HL-60 (cell line): ENCODE results near the gene LDB3.

ENCODE experiments used
- DNase-seq, 2 experiments: peaks; one replicate each; pipeline ENCODE4 v3.0.0-alpha.2; 2010 to 2020; ENCODE audit warnings: low read depth in 1 of 2, low spot score in 1 of 2
- H3K27ac ChIP-seq: fragments of 250-450 bp; sonication (Bioruptor Pico); replicated peaks from 2 replicates; pipeline ENCODE4 v1.5.1; 2020; ENCODE audit warnings: mild to moderate bottlenecking, moderate library complexity
- H3K27me3 ChIP-seq: fragments of 250-450 bp; sonication (Bioruptor Pico); 2 replicates; pipeline ENCODE4 v1.5.1; 2021; ENCODE audit warnings: mild to moderate bottlenecking, moderate library complexity; ENCODE audit not compliant: insufficient read depth, poor library complexity, severe bottlenecking
- H3K4me3 ChIP-seq: replicated peaks from 2 replicates; pipeline ENCODE4 v1.5.1; 2011; ENCODE audit warnings: mild to moderate bottlenecking, control low read depth, low read length; ENCODE audit not compliant: insufficient read depth
- GABPA ChIP-seq: IDR thresholded peaks from 2 replicates; pipeline ENCODE4 v1.6.1; 2012; ENCODE audit warnings: low read depth
- POLR2AphosphoS5 ChIP-seq: IDR thresholded peaks from 2 replicates; pipeline ENCODE4 v1.6.1; 2012; ENCODE audit warnings: low read depth
- SPI1 ChIP-seq: IDR thresholded peaks from 2 replicates; pipeline ENCODE4 v1.6.1; 2012; ENCODE audit warnings: low read depth, mild to moderate bottlenecking, borderline replicate concordance
- TF ChIP-seq, protein P1 (sequence below): IDR thresholded peaks from 2 replicates; pipeline ENCODE4 v1.6.1; 2012; ENCODE audit warnings: low read depth; ENCODE audit not compliant: insufficient replicate concordance
- TF ChIP-seq, protein P2 (sequence below): IDR thresholded peaks from one replicate; pipeline ENCODE4 v1.5.1; 2011; ENCODE audit warnings: low read length, control low read depth, inconsistent platforms; ENCODE audit not compliant: insufficient read depth

LDB3 gene

GRCh38 chr10:86685416-86685815 is 17.1 kb downstream of the LDB3 start:
- TF ChIP-seq SPI1 (no peak), POLR2AphosphoS5 (no peak), GABPA (no peak)
- TF ChIP-seq, protein P1, sequence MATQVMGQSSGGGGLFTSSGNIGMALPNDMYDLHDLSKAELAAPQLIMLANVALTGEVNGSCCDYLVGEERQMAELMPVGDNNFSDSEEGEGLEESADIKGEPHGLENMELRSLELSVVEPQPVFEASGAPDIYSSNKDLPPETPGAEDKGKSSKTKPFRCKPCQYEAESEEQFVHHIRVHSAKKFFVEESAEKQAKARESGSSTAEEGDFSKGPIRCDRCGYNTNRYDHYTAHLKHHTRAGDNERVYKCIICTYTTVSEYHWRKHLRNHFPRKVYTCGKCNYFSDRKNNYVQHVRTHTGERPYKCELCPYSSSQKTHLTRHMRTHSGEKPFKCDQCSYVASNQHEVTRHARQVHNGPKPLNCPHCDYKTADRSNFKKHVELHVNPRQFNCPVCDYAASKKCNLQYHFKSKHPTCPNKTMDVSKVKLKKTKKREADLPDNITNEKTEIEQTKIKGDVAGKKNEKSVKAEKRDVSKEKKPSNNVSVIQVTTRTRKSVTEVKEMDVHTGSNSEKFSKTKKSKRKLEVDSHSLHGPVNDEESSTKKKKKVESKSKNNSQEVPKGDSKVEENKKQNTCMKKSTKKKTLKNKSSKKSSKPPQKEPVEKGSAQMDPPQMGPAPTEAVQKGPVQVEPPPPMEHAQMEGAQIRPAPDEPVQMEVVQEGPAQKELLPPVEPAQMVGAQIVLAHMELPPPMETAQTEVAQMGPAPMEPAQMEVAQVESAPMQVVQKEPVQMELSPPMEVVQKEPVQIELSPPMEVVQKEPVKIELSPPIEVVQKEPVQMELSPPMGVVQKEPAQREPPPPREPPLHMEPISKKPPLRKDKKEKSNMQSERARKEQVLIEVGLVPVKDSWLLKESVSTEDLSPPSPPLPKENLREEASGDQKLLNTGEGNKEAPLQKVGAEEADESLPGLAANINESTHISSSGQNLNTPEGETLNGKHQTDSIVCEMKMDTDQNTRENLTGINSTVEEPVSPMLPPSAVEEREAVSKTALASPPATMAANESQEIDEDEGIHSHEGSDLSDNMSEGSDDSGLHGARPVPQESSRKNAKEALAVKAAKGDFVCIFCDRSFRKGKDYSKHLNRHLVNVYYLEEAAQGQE = no peak
- TF ChIP-seq, protein P2, sequence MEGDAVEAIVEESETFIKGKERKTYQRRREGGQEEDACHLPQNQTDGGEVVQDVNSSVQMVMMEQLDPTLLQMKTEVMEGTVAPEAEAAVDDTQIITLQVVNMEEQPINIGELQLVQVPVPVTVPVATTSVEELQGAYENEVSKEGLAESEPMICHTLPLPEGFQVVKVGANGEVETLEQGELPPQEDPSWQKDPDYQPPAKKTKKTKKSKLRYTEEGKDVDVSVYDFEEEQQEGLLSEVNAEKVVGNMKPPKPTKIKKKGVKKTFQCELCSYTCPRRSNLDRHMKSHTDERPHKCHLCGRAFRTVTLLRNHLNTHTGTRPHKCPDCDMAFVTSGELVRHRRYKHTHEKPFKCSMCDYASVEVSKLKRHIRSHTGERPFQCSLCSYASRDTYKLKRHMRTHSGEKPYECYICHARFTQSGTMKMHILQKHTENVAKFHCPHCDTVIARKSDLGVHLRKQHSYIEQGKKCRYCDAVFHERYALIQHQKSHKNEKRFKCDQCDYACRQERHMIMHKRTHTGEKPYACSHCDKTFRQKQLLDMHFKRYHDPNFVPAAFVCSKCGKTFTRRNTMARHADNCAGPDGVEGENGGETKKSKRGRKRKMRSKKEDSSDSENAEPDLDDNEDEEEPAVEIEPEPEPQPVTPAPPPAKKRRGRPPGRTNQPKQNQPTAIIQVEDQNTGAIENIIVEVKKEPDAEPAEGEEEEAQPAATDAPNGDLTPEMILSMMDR = no peak
- Histone ChIP-seq H3K27ac (no peak overlapping the region), H3K27me3 (no peaks in the 10 kb centered on the region), H3K4me3 (no peak overlapping the region)
- DNase-seq = no peak

GRCh38 chr10:86685893-86686632 is 17.8 kb downstream of the LDB3 start:
- no peak for DNase-seq
- H3K27ac ChIP-seq = no peak overlapping the region
- no peak overlapping the region for H3K4me3 ChIP-seq
- TF ChIP-seq POLR2AphosphoS5 (no peak), SPI1 (no peak)
- TF ChIP-seq, protein P2 = no peak
- TF ChIP-seq, protein P1 = no peak
- H3K27me3 ChIP-seq = no peaks in the 10 kb centered on the region

DNA sequence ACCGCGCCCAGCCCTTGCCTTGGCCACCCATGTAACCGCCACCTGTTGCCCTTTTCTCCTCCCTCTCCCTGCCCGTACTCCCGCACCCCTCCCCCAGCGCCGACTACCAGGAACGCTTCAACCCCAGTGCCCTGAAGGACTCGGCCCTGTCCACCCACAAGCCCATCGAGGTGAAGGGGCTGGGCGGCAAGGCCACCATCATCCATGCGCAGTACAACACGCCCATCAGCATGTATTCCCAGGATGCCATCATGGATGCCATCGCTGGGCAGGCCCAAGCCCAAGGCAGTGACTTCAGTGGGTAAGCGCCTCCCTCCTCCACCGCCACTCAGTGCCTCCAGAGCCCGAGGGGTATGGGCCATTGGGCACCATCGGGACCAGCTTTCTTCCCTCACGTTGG is 18.7 kb downstream of the LDB3 start:
- Histone ChIP-seq H3K27me3 (no peaks in the 10 kb centered on the region), H3K4me3 (no peak overlapping the region), H3K27ac (no peak overlapping the region)
- DNase-seq = no peak
- TF ChIP-seq, protein P1 = no peak
- TF ChIP-seq GABPA = no peak
- TF ChIP-seq POLR2AphosphoS5 = no peak
- no peak for TF ChIP-seq SPI1
